ENCODE measurements around the gene TICRR. TPM values are rescaled to one million over a fixed set of nuclear protein-coding genes. Genes with fewer than 3 reads are reported as not detected.

Gene TICRR
- total RNA-seq, 1 experiment from 2014 or later = 20.5 TPM

DNA sequence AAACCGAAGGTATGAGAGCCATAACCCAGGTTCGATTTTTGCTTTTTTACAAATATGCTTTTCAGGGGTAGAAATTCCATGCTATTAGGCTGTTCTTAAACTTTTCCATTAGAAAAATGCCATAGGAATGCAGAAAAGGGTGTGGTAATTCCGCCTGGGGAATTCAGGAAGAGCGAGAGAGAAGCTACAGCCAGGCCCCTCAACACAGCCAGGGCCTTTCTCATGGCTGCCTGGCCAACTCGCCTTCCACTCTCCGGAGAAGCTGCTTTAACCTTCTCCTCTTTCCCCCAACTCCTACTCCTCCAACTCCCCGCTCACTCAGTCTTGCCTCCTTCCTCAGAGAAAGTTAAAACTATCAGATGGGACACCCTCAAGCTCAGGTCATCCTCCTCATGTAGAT lies 9.1 kb upstream of the TICRR start:
- Histone ChIP-seq H3K27ac (ENCODE audit: low read length) (no peak overlapping the region), H3K27me3 (ENCODE audit: control insufficient read depth, insufficient read depth, low read length) (no peaks in the 10 kb centered on the region), H3K4me1 (ENCODE audit: control insufficient read depth, insufficient read depth, low read length) (no peaks in the 10 kb centered on the region), H3K9me3 (ENCODE audit: control insufficient read depth, insufficient read depth, low read depth, low read length) (no peaks in the 10 kb centered on the region), H3K4me3 (ENCODE audit: low read depth in 2 of 2, low read length in 2 of 2) (no peak overlapping the region), H3K36me3 (ENCODE audit: control insufficient read depth, insufficient read depth, low read length) (no peaks in the 10 kb centered on the region)
- BruUV-seq (replicated peaks) = no TSS peak
- intact Hi-C loops (cut with micrococcal nuclease; ENCODE audit: unreplicated experiment) (no loop called here), in situ Hi-C loops (cut with HindIII; ENCODE audit: low pct_unique_long_range_greater_than_20kb, low sequenced_read_pairs) (no loop called here)
- DNase-seq (ENCODE audit: low read depth, low spot score) (no peak), ATAC-seq (no peak)
- TF ChIP-seq, protein P1, sequence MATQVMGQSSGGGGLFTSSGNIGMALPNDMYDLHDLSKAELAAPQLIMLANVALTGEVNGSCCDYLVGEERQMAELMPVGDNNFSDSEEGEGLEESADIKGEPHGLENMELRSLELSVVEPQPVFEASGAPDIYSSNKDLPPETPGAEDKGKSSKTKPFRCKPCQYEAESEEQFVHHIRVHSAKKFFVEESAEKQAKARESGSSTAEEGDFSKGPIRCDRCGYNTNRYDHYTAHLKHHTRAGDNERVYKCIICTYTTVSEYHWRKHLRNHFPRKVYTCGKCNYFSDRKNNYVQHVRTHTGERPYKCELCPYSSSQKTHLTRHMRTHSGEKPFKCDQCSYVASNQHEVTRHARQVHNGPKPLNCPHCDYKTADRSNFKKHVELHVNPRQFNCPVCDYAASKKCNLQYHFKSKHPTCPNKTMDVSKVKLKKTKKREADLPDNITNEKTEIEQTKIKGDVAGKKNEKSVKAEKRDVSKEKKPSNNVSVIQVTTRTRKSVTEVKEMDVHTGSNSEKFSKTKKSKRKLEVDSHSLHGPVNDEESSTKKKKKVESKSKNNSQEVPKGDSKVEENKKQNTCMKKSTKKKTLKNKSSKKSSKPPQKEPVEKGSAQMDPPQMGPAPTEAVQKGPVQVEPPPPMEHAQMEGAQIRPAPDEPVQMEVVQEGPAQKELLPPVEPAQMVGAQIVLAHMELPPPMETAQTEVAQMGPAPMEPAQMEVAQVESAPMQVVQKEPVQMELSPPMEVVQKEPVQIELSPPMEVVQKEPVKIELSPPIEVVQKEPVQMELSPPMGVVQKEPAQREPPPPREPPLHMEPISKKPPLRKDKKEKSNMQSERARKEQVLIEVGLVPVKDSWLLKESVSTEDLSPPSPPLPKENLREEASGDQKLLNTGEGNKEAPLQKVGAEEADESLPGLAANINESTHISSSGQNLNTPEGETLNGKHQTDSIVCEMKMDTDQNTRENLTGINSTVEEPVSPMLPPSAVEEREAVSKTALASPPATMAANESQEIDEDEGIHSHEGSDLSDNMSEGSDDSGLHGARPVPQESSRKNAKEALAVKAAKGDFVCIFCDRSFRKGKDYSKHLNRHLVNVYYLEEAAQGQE (IDR thresholded peaks at IDR 0.05; ENCODE audit: insufficient read depth in 1 of 2, low read depth in 2 of 2, low read length in 1 of 2) = no peak
- TF ChIP-seq POLR2AphosphoS5 (IDR thresholded peaks at IDR 0.05; ENCODE audit: low read depth, low read length) (no peak), SIN3A (IDR thresholded peaks at IDR 0.05; ENCODE audit: borderline replicate concordance, insufficient read depth, low read depth, low read length) (no peak), TCF7L2 (IDR thresholded peaks at IDR 0.05; ENCODE audit: low read depth, low read length) (no peak)
- TF ChIP-seq, protein P2, sequence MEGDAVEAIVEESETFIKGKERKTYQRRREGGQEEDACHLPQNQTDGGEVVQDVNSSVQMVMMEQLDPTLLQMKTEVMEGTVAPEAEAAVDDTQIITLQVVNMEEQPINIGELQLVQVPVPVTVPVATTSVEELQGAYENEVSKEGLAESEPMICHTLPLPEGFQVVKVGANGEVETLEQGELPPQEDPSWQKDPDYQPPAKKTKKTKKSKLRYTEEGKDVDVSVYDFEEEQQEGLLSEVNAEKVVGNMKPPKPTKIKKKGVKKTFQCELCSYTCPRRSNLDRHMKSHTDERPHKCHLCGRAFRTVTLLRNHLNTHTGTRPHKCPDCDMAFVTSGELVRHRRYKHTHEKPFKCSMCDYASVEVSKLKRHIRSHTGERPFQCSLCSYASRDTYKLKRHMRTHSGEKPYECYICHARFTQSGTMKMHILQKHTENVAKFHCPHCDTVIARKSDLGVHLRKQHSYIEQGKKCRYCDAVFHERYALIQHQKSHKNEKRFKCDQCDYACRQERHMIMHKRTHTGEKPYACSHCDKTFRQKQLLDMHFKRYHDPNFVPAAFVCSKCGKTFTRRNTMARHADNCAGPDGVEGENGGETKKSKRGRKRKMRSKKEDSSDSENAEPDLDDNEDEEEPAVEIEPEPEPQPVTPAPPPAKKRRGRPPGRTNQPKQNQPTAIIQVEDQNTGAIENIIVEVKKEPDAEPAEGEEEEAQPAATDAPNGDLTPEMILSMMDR (IDR thresholded peaks at IDR 0.05) = no peak
- POLR2A ChIA-PET = no interaction called here
- CTCF ChIA-PET = no interaction called here

DNA sequence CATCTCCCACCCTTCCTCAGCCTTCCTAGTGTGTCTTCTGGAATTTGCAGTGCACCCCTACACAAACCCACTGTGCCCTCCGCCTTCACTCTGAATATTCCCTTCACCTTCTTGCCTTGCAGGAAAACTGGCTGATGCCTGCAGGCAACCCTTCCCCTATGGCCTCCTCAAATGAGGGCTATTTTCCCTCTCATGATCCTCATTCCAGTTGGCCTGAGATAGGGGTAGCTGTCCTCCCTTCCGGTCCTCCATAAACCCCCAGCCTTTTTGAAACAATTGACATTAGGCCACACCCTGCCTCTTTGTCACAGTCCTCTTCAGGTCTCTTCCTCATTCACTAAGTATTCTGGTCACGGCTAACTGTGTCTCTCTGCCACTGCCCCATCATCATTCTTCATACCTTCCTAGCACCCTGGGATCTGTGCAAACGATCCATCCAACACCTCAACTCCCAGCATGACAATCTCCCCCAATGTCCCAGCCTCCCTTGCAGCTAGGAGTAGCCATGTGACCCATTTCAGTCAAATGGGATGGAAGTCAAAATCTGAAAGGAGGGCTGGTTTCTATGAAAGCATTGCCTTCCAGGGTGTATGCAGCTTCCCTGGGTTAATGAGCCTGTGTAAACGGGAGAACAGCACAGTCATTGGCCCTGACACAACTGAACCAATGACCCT lies 8.5 kb upstream of the TICRR start:
- POLR2A ChIA-PET = interaction anchor here (0.7 kb wide), 1 partner anchor 102 kb away, joined by 4 read pairs; no protein-coding TSS in a partner anchor
- in situ Hi-C loops (cut with HindIII; ENCODE audit: low pct_unique_long_range_greater_than_20kb, low sequenced_read_pairs) (no loop called here), intact Hi-C loops (cut with micrococcal nuclease; ENCODE audit: unreplicated experiment) (no loop called here)
- TF ChIP-seq, protein P2 (IDR thresholded peaks at IDR 0.05) = no peak
- TF ChIP-seq SIN3A (IDR thresholded peaks at IDR 0.05; ENCODE audit: borderline replicate concordance, insufficient read depth, low read depth, low read length) (no peak), POLR2AphosphoS5 (IDR thresholded peaks at IDR 0.05; ENCODE audit: low read depth, low read length) (no peak), TCF7L2 (IDR thresholded peaks at IDR 0.05; ENCODE audit: low read depth, low read length) (no peak)
- TF ChIP-seq, protein P1 (IDR thresholded peaks at IDR 0.05; ENCODE audit: insufficient read depth in 1 of 2, low read depth in 2 of 2, low read length in 1 of 2) = no peak
- Histone ChIP-seq H3K27ac (ENCODE audit: low read length) (no peak overlapping the region), H3K9me3 (ENCODE audit: control insufficient read depth, insufficient read depth, low read depth, low read length) (no peaks in the 10 kb centered on the region), H3K27me3 (ENCODE audit: control insufficient read depth, insufficient read depth, low read length) (no peaks in the 10 kb centered on the region), H3K36me3 (ENCODE audit: control insufficient read depth, insufficient read depth, low read length) (no peaks in the 10 kb centered on the region), H3K4me3 (ENCODE audit: low read depth in 2 of 2, low read length in 2 of 2) (no peak overlapping the region), H3K4me1 (ENCODE audit: control insufficient read depth, insufficient read depth, low read length) (no peaks in the 10 kb centered on the region)
- CTCF ChIA-PET = interaction anchor here (0.6 kb wide), 1 partner anchor 150 kb away, joined by 3 read pairs; no protein-coding TSS in a partner anchor
- no peak for DNase-seq (ENCODE audit: low read depth, low spot score)
- BruUV-seq (replicated peaks) = no TSS peak
- no peak for ATAC-seq
